ENCODE measurements around the gene SYP.

The SYP gene

GRCh38 chrX:49233887-49234555, 34.0 kb upstream of the SYP start:
- CTCF ChIA-PET, result interaction anchor here (0.7 kb wide), 1 partner anchor 948 kb away, joined by 3 read pairs; no protein-coding TSS in a partner anchor
- no peak overlapping the region for H3K27ac ChIP-seq (ENCODE audit: extremely low read depth, low read depth, low read length)
- TF ChIP-seq ZSCAN30 (tag by site-specific recombination; IDR thresholded peaks at IDR 0.05) (no peak), REPIN1 (tag by site-specific recombination; IDR thresholded peaks at IDR 0.05; ENCODE audit: low read depth) (no peak), ZNF518A (tag by site-specific recombination; conservative IDR thresholded peaks at IDR 0.05; ENCODE audit: low read depth) (no peak), ZNF626 (tag by site-specific recombination; IDR thresholded peaks at IDR 0.05) (no peak), ZFP37 (tag by site-specific recombination; IDR thresholded peaks at IDR 0.05) (no peak)
- no peaks in the 10 kb centered on the region for H3K4me1 ChIP-seq (ENCODE audit: control insufficient read depth, insufficient read depth, low read length)
- no peak overlapping the region for H3K4me3 ChIP-seq (ENCODE audit: low read depth, low read length)
- POLR2A ChIA-PET, result no interaction called here
- H3K36me3 ChIP-seq (ENCODE audit: control insufficient read depth in 2 of 2, insufficient read depth in 1 of 2, low read length in 2 of 2), result no peaks in the 10 kb centered on the region
- no peaks in the 10 kb centered on the region for H3K9me3 ChIP-seq (ENCODE audit: control insufficient read depth, insufficient read depth, low read depth, low read length)

GRCh38 chrX:49233176-49233575, 33.2 kb upstream of the SYP start, which contains the start of gene CACNA1F:
Gene CACNA1F (minus strand): TSS chrX:49233340. CDS start chrX:49233309, 31 bp downstream.
- H3K27ac ChIP-seq (ENCODE audit: extremely low read depth, low read depth, low read length), result no peak within 1 kb of the TSS
- H3K4me1 ChIP-seq (ENCODE audit: control insufficient read depth, insufficient read depth, low read length), result no peaks in the 10 kb centered on the region
- CTCF ChIA-PET, result no interaction called here
- H3K4me3 ChIP-seq (ENCODE audit: low read depth, low read length), result no peak within 1 kb of the TSS
- H3K36me3 ChIP-seq (ENCODE audit: control insufficient read depth in 2 of 2, insufficient read depth in 1 of 2, low read length in 2 of 2), result no peaks in the 10 kb centered on the region
- POLR2A ChIA-PET, result no interaction called here
- H3K9me3 ChIP-seq (ENCODE audit: control insufficient read depth, insufficient read depth, low read depth, low read length), result no peaks in the 10 kb centered on the region
- TF ChIP-seq ZNF843 (tag by site-specific recombination; IDR thresholded peaks at IDR 0.05), result no peak
- TF ChIP-seq ZSCAN30 (tag by site-specific recombination; IDR thresholded peaks at IDR 0.05), result no peak
- TF ChIP-seq ZNF791 (tag by site-specific recombination; IDR thresholded peaks at IDR 0.05), result no peak
- TF ChIP-seq SP7 (tag by site-specific recombination; IDR thresholded peaks at IDR 0.05), result no peak
- TF ChIP-seq ZNF639 (tag by site-specific recombination; IDR thresholded peaks at IDR 0.05), result no peak
- TF ChIP-seq ZBTB26 (tag by site-specific recombination; optimal IDR thresholded peaks at IDR 0.05), result no peak
- TF ChIP-seq ZNF837 (tag by site-specific recombination; IDR thresholded peaks at IDR 0.05), result no peak

- TF ChIP-seq ZNF560 (tag by site-specific recombination; IDR thresholded peaks at IDR 0.05; ENCODE audit: borderline replicate concordance) (no peak), ZBTB11 (tag by site-specific recombination; conservative IDR thresholded peaks at IDR 0.05; ENCODE audit: low read depth) (no peak), ZNF2 (tag by site-specific recombination; IDR thresholded peaks at IDR 0.05) (no peak), SALL2 (tag by site-specific recombination; IDR thresholded peaks at IDR 0.05; ENCODE audit: borderline replicate concordance) (no peak), ZNF501 (tag by site-specific recombination; IDR thresholded peaks at IDR 0.05) (no peak), ZNF311 (tag by site-specific recombination; IDR thresholded peaks at IDR 0.05; ENCODE audit: borderline replicate concordance) (no peak), ZNF341 (tag by site-specific recombination; IDR thresholded peaks at IDR 0.05; ENCODE audit: low read depth) (no peak), ZNF530 (tag by site-specific recombination; IDR thresholded peaks at IDR 0.05; ENCODE audit: low read depth) (no peak), ZNF174 (tag by site-specific recombination; IDR thresholded peaks at IDR 0.05) (no peak)
- no peaks in the 10 kb centered on the region for H3K4me1 ChIP-seq (ENCODE audit: control insufficient read depth, insufficient read depth, low read length)
- ChIA-PET POLR2A (no interaction called here), CTCF (no interaction called here)
- no peaks in the 10 kb centered on the region for H3K9me3 ChIP-seq (ENCODE audit: control insufficient read depth, insufficient read depth, low read depth, low read length)
- no peaks in the 10 kb centered on the region for H3K36me3 ChIP-seq (ENCODE audit: control insufficient read depth in 2 of 2, insufficient read depth in 1 of 2, low read length in 2 of 2)
- H3K27ac ChIP-seq (ENCODE audit: extremely low read depth, low read depth, low read length), result no peak overlapping the region
- H3K4me3 ChIP-seq (ENCODE audit: low read depth, low read length), result no peak overlapping the region
These were observed 32.5 kb upstream of the SYP start for GRCh38 chrX:49232525-49232924.
